ENCODE measurements around the gene MAML3.

DNA sequence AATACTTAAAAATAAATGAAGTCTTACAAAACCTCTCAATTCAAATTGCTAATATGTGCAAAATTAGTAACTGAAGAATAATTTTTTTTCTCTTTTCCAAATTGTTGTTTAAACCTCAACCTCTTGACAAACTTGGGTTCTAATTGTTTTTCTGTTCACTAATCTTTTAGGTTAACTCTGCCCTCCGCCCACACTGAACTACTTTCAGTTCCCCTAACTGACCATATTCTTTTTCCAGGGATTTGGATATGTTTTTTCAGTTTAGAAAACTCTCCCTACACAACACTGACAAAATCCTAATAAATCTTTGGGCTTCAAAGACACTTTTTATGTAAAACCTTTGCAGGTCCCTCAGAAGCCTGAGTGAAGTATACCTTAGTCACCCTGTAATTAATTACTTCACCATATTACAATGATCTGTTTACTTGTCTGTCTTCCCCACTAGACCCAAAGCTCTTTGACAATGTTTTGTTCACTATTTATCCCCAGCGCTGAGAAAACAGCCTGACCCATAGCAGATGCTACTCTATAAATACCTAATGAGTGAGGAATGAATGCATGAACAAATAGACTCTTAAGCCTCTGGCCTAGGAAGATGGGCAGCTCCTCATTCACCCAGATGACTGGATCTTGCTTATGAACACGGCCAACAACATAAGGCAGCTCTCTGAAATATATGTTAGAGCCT lies 134.9 kb downstream of the MAML3 start:
- TF ChIP-seq, protein P1, sequence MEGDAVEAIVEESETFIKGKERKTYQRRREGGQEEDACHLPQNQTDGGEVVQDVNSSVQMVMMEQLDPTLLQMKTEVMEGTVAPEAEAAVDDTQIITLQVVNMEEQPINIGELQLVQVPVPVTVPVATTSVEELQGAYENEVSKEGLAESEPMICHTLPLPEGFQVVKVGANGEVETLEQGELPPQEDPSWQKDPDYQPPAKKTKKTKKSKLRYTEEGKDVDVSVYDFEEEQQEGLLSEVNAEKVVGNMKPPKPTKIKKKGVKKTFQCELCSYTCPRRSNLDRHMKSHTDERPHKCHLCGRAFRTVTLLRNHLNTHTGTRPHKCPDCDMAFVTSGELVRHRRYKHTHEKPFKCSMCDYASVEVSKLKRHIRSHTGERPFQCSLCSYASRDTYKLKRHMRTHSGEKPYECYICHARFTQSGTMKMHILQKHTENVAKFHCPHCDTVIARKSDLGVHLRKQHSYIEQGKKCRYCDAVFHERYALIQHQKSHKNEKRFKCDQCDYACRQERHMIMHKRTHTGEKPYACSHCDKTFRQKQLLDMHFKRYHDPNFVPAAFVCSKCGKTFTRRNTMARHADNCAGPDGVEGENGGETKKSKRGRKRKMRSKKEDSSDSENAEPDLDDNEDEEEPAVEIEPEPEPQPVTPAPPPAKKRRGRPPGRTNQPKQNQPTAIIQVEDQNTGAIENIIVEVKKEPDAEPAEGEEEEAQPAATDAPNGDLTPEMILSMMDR (IDR thresholded peaks at IDR 0.05): no peak
- TF ChIP-seq POLR2A (IDR thresholded peaks at IDR 0.05): no peak

All from uterus (tissue), 2 donors.